ENCODE measurements around the gene IFT57. TPM values are rescaled to one million over a fixed set of nuclear protein-coding genes. Genes with fewer than 3 reads are reported as not detected.

The IFT57 gene
- total and polyA plus RNA-seq, 2 donors = 33.8 to 80.1 TPM

- DNase-seq (ENCODE audit: extremely low spot score) = no peak
- H3K36me3 ChIP-seq (ENCODE audit: insufficient read depth) = no peaks in the 10 kb centered on the region
- H3K4me1 ChIP-seq (ENCODE audit: insufficient read depth) = no peaks in the 10 kb centered on the region
- H3K4me3 ChIP-seq (ENCODE audit: low read depth, low read length) = no peak overlapping the region
- no peak overlapping the region for H3K27ac ChIP-seq (ENCODE audit: low read depth)
- 63% methylated on average over 10 of the region's 10 CpGs for WGBS
These were observed 97.7 kb downstream of the IFT57 start for GRCh38 chr3:108124337-108125152.

GRCh38 chr3:108123326-108123725, 98.9 kb downstream of the IFT57 start:
- DNase-seq (ENCODE audit: extremely low spot score) = no peak
- Histone ChIP-seq H3K4me3 (ENCODE audit: low read depth, low read length) (no peak overlapping the region), H3K27ac (ENCODE audit: low read depth) (no peak overlapping the region), H3K4me1 (ENCODE audit: insufficient read depth) (no peaks in the 10 kb centered on the region), H3K36me3 (ENCODE audit: insufficient read depth) (no peaks in the 10 kb centered on the region)
- WGBS = 85% methylated on average over 3 of the region's 3 CpGs

- WGBS = 85% methylated on average over 3 of the region's 3 CpGs
These were observed 99.9 kb downstream of the IFT57 start for GRCh38 chr3:108122276-108122675.

GRCh38 chr3:108119398-108120104, 102.7 kb downstream of the IFT57 start:
- no peaks in the 10 kb centered on the region for H3K4me1 ChIP-seq (ENCODE audit: insufficient read depth)
- no peak overlapping the region for H3K27ac ChIP-seq (ENCODE audit: low read depth)
- DNase-seq (ENCODE audit: extremely low spot score) = no peak
- WGBS = 96% methylated on average over 3 of the region's 3 CpGs
- H3K36me3 ChIP-seq (ENCODE audit: insufficient read depth) = no peaks in the 10 kb centered on the region
- H3K4me3 ChIP-seq (ENCODE audit: low read depth, low read length) = no peak overlapping the region

More at GRCh38 chr3:108122276-108122675, 99.9 kb downstream of the IFT57 start:
- H3K27ac ChIP-seq (ENCODE audit: low read depth) = no peak overlapping the region
- H3K36me3 ChIP-seq (ENCODE audit: insufficient read depth) = no peaks in the 10 kb centered on the region
- no peaks in the 10 kb centered on the region for H3K4me1 ChIP-seq (ENCODE audit: insufficient read depth)
- no peak for DNase-seq (ENCODE audit: extremely low spot score)
- no peak overlapping the region for H3K4me3 ChIP-seq (ENCODE audit: low read depth, low read length)

GRCh38 chr3:108118038-108118768, 104.0 kb downstream of the IFT57 start:
- no peak overlapping the region for H3K27ac ChIP-seq (ENCODE audit: low read depth)
- no peaks in the 10 kb centered on the region for H3K36me3 ChIP-seq (ENCODE audit: insufficient read depth)
- H3K4me1 ChIP-seq (ENCODE audit: insufficient read depth) = no peaks in the 10 kb centered on the region
- no peak overlapping the region for H3K4me3 ChIP-seq (ENCODE audit: low read depth, low read length)
- 65% methylated on average over 6 of the region's 6 CpGs for WGBS
- no peak for DNase-seq (ENCODE audit: extremely low spot score)

GRCh38 chr3:108117241-108117775, 104.9 kb downstream of the IFT57 start:
- Histone ChIP-seq H3K27ac (ENCODE audit: low read depth) (no peak overlapping the region), H3K4me3 (ENCODE audit: low read depth, low read length) (no peak overlapping the region), H3K36me3 (ENCODE audit: insufficient read depth) (no peaks in the 10 kb centered on the region), H3K4me1 (ENCODE audit: insufficient read depth) (no peaks in the 10 kb centered on the region)
- DNase-seq (ENCODE audit: extremely low spot score) = no peak
- 52% methylated on average over 6 of the region's 6 CpGs for WGBS

- Histone ChIP-seq H3K4me3 (ENCODE audit: low read depth, low read length) (no peak overlapping the region), H3K36me3 (ENCODE audit: insufficient read depth) (no peaks in the 10 kb centered on the region), H3K4me1 (ENCODE audit: insufficient read depth) (no peaks in the 10 kb centered on the region), H3K27ac (ENCODE audit: low read depth) (no peak overlapping the region)
- WGBS = 52% methylated on average over 16 of the region's 16 CpGs
- no peak for DNase-seq (ENCODE audit: extremely low spot score)
These were observed 107.7 kb downstream of the IFT57 start for GRCh38 chr3:108114423-108115065.

- WGBS = 93% methylated on average over 15 of the region's 15 CpGs
- no peak overlapping the region for H3K27ac ChIP-seq (ENCODE audit: low read depth)
- DNase-seq (ENCODE audit: extremely low spot score) = no peak
- no peaks in the 10 kb centered on the region for H3K4me1 ChIP-seq (ENCODE audit: insufficient read depth)
- no peaks in the 10 kb centered on the region for H3K36me3 ChIP-seq (ENCODE audit: insufficient read depth)
- no peak overlapping the region for H3K4me3 ChIP-seq (ENCODE audit: low read depth, low read length)
These were observed 108.2 kb downstream of the IFT57 start for GRCh38 chr3:108113975-108114374.

- Histone ChIP-seq H3K4me1 (ENCODE audit: insufficient read depth) (no peaks in the 10 kb centered on the region), H3K27ac (ENCODE audit: low read depth) (no peak overlapping the region), H3K36me3 (ENCODE audit: insufficient read depth) (no peaks in the 10 kb centered on the region), H3K4me3 (ENCODE audit: low read depth, low read length) (no peak overlapping the region)
- DNase-seq (ENCODE audit: extremely low spot score) = no peak
- WGBS = 81% methylated on average over 3 of the region's 3 CpGs
These were observed 111.3 kb downstream of the IFT57 start for GRCh38 chr3:108110934-108111333.

Other genes starting within 250 kb of the IFT57 start
- gene CD47, start 131.4 kb downstream of the IFT57 start, total RNA-seq = 155 TPM
- gene CD47, start 131.4 kb downstream of the IFT57 start, polyA plus RNA-seq = 39.2 TPM
- not detected for gene HHLA2, start 74.1 kb upstream of the IFT57 start, total RNA-seq
- gene HHLA2, start 74.1 kb upstream of the IFT57 start, polyA plus RNA-seq = not detected